Measurements from ENCODE around the gene PKIB. TPM values are rescaled to one million over a fixed set of nuclear protein-coding genes. Genes with fewer than 3 reads are reported as not detected.

PKIB gene
- total RNA-seq, 4 donors from 2014 or later, result 0.57 to 13.4 (median 2.4) TPM

- TF ChIP-seq CTCF (IDR thresholded peaks at IDR 0.05; ENCODE audit: low read depth), result no peak
Observed at GRCh38 chr6:122713138-122713537, 102.9 kb downstream of the PKIB start.

GRCh38 chr6:122714059-122714458 is 103.9 kb downstream of the PKIB start:
- TF ChIP-seq CTCF (IDR thresholded peaks at IDR 0.05; ENCODE audit: low read depth), result no peak

GRCh38 chr6:122715725-122716124 is 105.5 kb downstream of the PKIB start:
- no peak for TF ChIP-seq CTCF (IDR thresholded peaks at IDR 0.05; ENCODE audit: low read depth)

- no peak for TF ChIP-seq CTCF (IDR thresholded peaks at IDR 0.05; ENCODE audit: low read depth)
Observed at GRCh38 chr6:122717350-122717749, 107.1 kb downstream of the PKIB start.

GRCh38 chr6:122718616-122719015 is 108.4 kb downstream of the PKIB start:
- no peak for TF ChIP-seq CTCF (IDR thresholded peaks at IDR 0.05; ENCODE audit: low read depth)

GRCh38 chr6:122719176-122719575 is 109.0 kb downstream of the PKIB start:
- no peak for TF ChIP-seq CTCF (IDR thresholded peaks at IDR 0.05; ENCODE audit: low read depth)

GRCh38 chr6:122722746-122723145 is 112.5 kb downstream of the PKIB start:
- no peak for TF ChIP-seq CTCF (IDR thresholded peaks at IDR 0.05; ENCODE audit: low read depth)

Measured in subcutaneous adipose tissue (tissue), 4 donors.